KBM-7 (cell line): ENCODE data around the gene AHNAK2.
"Not testable (repeated sequence)": the region's sequence is repeated elsewhere in the genome, so short reads cannot be mapped to it uniquely, and the experiment has no call there.

ENCODE experiments used
- DNase-seq: peaks from one replicate; pipeline ENCODE4 v3.0.0-alpha.2; 2015
- in situ Hi-C: fragments of 300-500 bp; cut with MboI; formaldehyde crosslinking; loops from 2 replicates; pipeline ENCODE4 v1.14.3; 2020; ENCODE audit warnings: low sequenced_read_pairs, low pct_unique_long_range_greater_than_20kb, mixed read lengths

The AHNAK2 gene

DNA sequence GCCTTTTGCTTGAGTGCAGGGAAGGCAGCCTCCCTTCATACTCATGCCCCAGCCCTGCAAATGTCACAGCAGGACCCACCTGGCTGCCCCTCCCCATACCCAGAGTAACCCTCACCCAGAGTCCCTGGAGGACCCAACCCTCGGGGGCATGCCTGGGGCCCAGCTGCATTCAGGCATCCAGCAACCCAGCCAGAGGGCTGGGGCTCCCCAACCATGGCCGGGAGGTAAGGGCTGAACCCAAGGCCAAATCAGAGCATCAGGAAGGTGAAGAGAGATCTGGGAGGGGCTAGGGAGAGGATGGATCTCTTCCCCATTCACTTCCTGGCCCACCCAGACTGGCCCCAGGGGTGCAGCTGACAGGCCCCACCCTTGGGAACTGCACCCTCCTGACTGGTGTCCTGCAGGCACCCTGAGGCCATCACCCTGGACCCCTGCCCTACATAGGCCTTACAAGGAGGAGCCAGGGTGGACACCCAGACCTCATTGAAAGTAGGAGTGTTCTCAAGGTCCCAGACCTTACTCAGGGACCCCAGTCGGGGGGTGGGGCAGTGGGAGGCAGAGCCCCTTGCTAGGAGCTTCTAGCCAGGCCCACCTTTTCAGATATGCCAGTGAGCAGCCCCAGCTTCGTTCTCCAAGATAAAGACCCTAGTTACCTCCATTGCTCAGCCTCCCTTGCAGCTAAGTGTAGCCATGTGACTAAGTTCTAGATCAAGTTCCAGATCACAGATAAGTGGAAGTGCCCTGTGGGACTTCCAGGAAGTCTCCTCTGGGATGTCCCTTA lies 54.3 kb downstream of the AHNAK2 start:
- no peak for DNase-seq
- in situ Hi-C loops = no loop called here

GRCh38 chr14:104919993-104920315 lies 58.2 kb downstream of the AHNAK2 start:
- DNase-seq = no peak
- in situ Hi-C loops = no loop called here

DNA sequence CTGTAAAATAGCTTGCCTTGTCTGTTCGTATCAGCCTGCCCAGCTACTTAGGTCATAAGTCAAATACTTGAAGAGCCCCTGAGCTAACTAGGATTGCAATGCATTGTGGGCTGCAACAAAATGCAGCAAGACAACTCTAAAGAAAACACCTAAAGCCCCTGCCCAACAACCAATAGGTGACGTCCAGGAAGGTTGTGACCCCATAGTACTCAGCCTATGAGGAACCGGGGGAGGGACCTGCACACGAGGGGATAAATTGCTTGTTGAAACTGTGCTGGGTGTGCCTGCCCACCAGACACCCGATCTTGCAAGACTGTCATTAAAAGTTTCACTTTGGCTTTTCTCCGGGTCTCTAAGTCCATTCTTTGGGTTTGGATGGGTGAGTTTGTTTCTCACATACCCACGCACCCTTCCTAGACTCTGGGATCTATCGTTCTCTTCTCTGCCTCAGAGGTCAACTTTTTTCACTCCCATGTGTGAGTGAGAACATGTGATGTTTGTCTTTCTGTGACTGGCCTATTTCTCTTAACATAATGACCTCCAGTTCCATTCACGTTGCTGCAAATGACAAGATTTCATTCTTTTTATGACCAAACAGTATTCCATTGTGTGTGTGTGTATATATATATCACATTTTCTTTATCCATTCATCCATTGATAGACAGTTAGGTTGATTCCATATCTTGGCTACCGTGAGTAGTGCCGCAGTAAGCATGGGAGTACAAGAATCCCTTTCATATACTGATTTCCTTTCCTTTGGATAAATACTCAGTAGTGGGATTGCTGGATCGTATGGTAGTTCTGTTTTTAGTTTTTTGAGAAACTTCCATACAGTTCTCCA lies 58.8 kb downstream of the AHNAK2 start:
- DNase-seq, in situ Hi-C loops: not testable (repeated sequence)

- in situ Hi-C loops = no loop called here
- no peak for DNase-seq
Observed at GRCh38 chr14:104917993-104918392, 60.2 kb downstream of the AHNAK2 start.

DNA sequence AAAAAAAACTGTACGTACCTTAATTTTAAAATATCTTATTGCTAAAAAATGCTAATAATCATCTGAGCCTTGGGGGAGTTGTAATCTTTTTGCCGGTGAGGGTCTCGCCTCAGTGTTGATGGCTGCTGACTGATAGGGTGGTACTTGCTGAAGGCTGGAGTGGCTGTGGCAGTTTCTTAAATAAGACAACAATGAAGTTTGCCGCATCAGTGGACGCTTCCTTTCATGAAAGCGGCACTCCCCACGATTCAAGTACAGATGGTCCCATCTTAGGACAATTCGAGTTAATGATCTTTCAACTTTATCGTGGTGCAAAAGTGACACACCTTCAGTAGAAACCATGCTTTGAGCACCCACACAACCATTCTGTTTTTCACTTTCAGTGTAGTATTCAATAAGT lies 61.1 kb downstream of the AHNAK2 start:
- in situ Hi-C loops = no loop called here
- DNase-seq = no peak

- in situ Hi-C loops = no loop called here
- DNase-seq = no peak
Observed at GRCh38 chr14:104913435-104913834, 64.7 kb downstream of the AHNAK2 start.

DNA sequence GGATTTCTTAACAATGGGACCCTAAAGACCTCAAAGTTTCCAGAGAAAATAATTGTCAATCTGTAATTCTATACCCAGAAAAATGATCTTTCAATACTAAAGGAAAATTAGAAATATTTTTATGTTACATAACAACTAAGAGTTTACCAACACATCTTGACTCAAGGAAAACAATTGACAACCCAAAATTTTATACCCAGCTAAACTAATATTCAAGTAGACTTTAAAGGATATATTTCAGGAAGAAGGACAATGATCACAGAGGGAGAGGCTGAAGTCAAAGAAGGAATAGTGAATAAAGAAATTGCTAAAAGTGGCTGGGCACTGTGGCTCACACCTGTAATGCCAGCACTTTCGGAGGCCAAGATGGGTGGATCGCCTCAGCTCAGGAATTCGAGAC lies 66.1 kb downstream of the AHNAK2 start:
- DNase-seq = no peak
- in situ Hi-C loops = no loop called here

DNA sequence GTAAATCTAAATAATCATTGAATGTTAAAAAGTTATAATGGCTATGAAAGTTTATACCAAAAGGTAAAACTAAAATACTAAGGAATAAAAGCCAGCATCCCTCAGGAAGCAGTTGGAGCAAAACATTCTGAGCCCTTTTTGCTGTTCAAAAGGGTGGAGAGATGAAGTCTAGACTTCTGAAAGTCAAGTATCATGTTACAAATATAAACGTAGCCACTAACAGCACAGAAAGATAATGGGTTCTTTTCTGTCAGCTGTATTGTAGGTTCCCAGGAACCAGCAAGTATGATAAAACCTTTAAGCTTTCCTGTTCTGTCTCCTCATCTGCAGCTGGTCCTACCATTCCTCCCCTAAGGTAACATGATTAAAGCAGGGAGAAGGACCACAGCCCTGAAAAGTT lies 69.9 kb downstream of the AHNAK2 start:
- no peak for DNase-seq
- in situ Hi-C loops = no loop called here

- in situ Hi-C loops, DNase-seq: not testable (repeated sequence)
Observed at GRCh38 chr14:104905579-104905933, 72.6 kb downstream of the AHNAK2 start.

GRCh38 chr14:104904650-104905578 lies 73.3 kb downstream of the AHNAK2 start:
- in situ Hi-C loops, DNase-seq: not testable (repeated sequence)

GRCh38 chr14:104903990-104904389 lies 74.2 kb downstream of the AHNAK2 start:
- in situ Hi-C loops = no loop called here

GRCh38 chr14:104900639-104901512 lies 77.3 kb downstream of the AHNAK2 start:
- in situ Hi-C loops = no loop called here
- no peak for DNase-seq

More at GRCh38 chr14:104903990-104904389, 74.2 kb downstream of the AHNAK2 start:
- no peak for DNase-seq

DNA sequence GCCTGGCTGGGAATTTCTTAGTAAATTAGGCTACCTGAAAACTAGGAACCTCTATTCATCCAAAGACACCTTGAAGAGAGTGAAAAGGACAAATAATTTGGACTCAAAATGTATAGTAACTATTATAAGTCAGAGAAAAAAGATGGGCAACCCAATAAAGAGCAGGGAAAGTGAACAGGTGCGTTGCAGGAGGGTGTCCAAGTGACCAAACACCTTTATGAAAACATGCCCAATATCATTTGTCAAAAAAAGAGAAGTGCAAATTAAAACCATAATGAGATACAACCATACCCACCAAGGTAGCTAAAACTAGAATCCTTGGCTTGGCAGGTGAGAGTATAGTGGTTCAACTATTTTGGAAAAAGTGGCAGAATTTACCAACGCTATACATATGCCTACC lies 78.4 kb downstream of the AHNAK2 start:
- DNase-seq = no peak
- in situ Hi-C loops = no loop called here

DNA sequence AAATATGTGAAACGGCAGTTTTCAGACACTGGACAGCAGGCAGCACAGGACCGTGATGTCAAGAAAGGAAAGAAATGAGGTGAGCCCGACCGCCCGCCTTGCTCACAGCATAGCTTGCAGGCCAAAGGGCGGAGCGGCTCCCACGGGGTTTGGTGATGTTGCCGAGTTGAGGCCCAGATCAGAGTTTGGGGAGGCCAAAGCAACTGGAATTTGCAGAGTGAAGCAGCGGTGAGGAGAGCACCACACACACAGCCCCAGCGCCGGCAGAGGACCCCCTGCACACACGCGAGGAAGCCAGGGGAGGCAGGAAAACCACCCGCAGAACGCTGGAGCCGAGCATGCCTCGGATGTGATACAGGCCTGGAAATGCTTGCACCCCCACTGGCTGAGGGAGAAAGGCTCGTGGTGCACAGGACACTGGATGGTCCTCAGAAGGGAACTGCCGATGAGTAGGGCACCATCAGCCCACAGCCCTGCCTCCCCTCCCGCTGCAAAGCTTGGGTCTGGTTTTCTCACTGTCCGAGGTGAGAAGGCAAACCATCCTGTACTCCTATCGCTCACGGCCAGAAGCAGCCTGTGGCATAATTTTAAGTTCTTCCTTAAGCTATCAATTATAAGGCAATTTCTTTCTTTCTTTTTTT lies 79.2 kb downstream of the AHNAK2 start:
- in situ Hi-C loops = no loop called here
- no peak for DNase-seq

- in situ Hi-C loops = no loop called here
- no peak for DNase-seq
Observed at GRCh38 chr14:104898195-104898558, 80.0 kb downstream of the AHNAK2 start.

DNA sequence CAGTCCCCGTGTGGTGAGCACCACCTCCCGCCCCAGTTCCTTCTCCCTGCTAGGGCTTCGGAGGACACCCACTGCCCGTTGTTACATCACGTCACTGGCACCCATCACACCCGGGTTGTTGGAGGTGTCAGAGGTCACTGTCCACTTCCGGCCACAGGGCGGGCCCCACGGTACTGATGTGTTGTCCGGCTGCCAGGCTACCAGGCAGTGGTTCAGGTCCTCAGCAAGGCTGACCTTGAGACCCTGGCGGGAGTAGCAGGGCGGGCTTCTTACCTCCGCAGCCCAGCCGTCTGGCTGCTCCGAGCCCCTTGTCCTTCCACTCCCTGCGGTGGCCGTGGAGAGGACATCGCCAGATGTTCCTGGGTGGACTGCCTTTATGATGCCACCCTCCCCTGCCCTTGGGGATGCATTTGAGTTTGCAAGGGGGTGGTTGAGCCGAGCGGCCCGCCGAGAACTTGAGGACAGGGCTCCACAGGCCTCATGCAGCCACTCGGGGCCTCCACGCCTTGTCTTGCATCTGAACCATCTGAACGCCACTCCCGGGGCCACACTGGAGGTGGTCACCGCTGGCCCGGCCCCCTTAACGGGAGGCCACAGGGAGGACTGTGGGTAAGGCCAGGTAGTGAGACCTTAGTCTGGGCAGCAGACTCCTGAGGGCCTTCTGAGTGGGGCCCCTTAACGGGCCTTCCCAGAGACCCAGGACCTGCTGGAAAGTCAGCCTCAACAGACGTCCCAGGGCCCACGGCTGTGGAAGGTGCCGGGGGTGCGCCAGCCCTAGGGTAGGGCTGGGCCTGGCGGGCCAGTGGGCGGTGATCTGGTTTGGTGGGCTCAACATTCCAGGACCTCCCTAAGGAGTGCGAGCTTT lies 80.6 kb downstream of the AHNAK2 start:
- DNase-seq = no peak
- in situ Hi-C loops = no loop called here
